ENCODE measurements around the gene MVK.
"Not testable (repeated sequence)": the region's sequence is repeated elsewhere in the genome, so short reads cannot be mapped to it uniquely, and the experiment has no call there.

MVK gene

DNA sequence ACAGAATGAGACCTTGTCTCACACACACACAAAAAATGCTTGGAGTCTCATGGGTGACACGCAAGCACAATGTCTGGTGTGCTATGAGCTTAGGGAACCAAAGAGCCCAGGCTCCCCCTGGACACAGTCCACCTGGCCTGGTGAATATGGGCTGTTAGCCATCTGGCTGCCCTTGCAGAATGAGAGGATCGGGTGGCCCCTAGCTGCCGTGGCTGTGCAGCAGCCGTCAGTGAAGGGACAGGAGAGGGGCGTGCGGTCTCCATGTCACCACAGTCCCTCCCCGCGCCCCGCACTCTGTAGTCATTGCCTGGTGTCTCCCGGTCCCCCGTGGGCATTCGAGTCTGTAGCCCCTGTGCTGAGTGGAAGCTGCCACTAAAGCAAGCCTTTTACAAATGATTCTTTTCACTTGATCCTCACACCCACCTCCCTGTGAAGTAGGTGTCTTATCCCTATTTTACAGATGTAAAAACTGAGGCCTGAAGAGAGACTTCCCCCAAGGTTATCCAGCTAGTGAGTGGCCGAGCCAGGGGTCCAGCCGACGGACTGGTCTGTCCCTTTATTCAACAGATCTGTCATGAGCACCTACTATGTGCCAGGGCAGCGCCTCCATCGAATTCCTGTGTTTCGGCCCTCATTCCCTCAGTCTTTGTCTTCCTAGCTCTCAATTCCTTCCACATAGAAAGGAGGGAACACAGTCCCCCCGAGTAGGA, 18.8 kb downstream of the MVK start:
- DNase-seq, result no peak

- DNase-seq, result no peak
These were observed 19.3 kb downstream of the MVK start for GRCh38 chr12:109592905-109593272.

- no peak for DNase-seq
These were observed 21.1 kb downstream of the MVK start for GRCh38 chr12:109594556-109595317.

DNA sequence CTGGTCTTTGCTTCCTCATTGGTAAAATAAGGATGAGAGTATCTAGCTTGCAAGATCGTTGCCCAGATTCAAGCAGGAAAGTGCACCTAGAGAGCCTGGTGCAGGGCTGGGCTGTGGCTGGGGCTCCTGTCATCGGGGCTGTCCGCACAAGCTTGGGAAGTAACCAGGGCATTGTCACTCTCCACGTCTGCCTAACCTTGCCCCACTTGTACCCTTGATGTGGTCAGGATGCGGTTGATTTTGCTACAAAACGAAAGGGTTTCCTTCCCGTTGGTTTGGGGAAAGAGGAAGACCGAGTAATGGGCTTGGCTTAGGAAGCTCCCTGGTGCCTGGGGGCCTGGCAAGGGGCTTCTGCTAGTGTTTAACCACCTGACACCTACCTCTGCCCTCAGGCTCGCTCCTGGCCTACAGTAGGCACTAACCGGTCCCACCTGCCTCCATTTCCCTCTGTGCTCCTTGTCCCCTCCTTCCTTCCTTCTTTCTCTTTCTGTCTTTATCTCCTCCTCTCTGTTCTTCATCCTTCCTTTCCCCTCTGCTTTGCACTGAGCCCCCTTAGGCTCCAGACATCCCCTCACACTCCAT, 21.8 kb downstream of the MVK start:
- DNase-seq, result no peak

DNA sequence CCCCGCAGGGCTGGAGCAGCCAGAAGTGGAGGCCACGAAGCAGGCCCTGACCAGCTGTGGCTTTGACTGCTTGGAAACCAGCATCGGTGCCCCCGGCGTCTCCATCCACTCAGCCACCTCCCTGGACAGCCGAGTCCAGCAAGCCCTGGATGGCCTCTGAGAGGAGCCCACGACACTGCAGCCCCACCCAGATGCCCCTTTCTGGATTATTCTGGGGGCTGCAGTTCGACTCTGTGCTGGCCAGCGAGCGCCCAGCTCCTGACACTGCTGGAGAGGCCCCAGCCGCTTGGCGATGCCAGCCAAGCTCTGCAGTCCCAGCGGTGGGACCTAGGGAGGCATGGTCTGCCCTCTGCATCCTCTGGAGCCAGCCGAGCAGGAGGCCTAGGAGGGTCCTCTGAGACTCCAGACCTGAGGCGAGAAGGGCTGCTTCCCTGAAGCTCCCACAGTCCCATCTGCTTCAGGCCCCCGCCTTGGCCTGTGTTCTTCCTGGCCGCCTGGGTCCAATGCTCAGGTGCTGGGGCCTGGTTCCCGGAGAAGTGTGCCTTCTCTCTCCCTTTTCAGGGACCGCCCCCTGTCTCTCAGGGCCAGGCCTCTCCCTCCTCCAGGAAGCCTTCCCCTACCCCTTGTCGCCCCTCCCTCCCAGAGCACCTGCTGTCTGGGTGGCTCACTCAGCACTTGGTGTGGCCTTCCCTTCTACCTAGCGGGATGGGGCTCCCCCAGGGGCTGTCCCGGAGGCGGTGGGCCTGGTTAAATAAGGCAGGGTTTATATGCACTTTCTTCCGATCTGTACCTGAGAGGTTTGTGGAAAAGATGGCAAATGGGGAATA, 23.0 kb downstream of the MVK start:
- no peak for DNase-seq

DNA sequence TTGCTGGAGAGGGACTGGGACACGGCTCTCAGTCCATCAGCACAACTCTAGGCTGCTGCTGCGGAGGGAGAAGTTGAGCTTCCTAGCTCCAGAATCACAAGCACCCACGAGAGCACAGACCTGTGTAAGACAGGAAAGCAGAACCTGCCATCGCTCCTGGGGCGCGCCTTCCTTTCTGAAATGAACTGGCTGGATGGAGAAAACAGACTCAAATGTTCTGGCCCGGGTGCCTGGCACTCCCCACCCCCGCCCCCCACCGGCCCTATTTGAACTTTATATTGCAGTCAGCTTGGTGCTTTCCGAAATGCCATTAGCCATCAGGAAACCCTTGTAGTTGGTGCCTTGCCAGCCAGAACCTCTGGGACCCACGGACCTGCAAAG, 23.8 kb downstream of the MVK start:
- DNase-seq, result no peak

GRCh38 chr12:109597795-109598427, 24.3 kb downstream of the MVK start:
- peak; percentile 35 for DNase-seq

GRCh38 chr12:109598428-109598854, 24.8 kb downstream of the MVK start:
- no peak for DNase-seq

GRCh38 chr12:109599087-109599486, 25.5 kb downstream of the MVK start:
- no peak for DNase-seq

DNA sequence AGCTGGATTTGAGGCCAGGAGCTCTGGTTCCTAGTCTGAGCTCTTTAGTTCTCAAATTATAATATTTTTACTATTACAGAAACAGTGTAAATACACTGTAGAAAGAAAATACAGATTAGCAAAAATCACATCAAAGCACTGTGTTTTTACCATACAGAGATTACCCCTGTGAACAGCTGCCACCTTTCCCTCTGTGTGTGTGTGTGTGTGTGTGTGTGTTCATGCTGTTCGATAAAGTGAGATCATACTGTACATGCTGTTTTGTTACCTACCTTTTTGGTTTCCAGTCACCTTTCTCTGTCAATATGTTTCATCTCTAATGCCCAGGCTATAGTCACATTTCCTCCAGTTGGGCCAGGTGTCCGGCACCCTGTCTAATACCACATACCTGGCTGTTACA, 26.9 kb downstream of the MVK start:
- DNase-seq, result no peak

DNA sequence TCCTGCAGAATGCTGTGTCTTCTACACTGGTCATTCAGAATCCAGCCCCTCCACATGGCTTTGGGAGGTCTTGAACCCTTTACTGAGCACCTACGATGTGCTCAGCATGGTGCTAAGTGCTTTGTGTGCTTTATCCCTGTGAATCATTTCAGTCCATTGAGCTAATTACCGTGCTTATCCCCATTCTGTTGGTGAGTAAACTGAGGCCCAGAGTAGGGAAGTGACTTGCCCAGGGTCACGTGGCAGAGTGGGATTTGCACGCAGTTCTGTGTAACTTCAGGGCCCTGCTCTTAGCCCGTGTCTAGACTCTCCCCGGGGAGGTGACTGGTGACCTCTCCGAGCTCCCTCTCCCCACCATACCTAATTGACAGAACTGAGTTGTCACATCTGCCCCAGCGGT, 27.4 kb downstream of the MVK start:
- DNase-seq, result no peak

DNA sequence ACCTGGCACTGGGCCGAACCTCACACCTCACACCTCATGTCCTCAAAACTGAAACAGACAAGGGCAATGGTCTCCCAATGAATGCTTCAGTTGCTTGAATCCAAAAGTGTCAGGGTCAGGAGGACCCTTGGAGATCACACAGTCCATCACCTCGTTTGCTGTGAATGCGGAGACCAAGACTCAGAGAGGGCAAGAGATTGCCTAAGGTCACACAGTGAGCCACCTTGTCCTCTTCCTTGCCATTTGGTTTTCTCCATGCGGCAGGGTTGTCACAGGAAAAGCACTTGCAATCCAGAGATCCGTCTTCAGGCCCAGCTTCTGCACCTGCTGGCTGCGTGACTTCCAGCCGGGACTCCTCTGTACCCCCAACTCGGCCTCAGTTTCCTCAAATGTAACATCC, 28.0 kb downstream of the MVK start:
- DNase-seq, result no peak

DNA sequence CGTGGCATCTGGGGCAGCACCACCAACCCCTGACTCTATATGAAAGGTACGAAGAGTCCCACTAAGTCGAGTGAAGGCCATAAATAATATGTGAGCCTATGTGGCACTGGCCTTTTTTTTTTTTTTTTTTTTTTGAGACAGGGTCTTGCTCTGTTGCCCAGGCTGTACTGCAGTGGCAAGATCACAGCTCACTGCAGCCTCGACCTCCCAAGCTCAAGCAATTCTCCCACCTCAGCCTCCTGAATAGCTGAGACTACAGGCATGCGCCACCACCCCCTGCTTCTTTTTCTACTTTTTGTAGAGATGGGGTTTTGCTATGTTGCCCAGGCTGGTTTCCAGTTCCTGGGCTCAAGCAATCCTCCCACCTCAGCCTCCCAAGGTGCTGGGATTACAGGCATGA, 28.5 kb downstream of the MVK start:
- DNase-seq, result not testable (repeated sequence)

DNA sequence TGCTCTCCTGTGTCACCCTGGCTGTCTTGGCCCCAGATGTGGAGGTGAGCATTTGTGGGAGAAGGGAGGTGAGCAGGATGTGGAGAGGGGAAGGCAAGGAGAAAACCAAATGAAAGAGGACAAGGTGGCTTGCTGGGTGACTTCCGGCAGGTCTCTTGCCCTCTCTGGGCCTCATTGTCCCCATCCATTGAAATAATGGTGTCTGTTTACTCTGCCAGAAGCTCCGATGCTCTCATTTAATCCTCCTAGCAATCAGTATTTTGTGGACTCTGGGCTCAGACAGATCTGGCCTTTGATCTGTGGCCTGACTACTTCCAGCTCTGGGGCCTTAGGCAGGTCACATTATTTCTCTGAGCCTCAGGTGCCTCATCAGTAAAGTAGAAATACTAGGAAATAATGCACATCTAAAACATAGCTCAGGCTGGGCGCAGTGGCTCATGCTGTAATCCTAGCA, 30.6 kb downstream of the MVK start:
- no peak for DNase-seq

DNA sequence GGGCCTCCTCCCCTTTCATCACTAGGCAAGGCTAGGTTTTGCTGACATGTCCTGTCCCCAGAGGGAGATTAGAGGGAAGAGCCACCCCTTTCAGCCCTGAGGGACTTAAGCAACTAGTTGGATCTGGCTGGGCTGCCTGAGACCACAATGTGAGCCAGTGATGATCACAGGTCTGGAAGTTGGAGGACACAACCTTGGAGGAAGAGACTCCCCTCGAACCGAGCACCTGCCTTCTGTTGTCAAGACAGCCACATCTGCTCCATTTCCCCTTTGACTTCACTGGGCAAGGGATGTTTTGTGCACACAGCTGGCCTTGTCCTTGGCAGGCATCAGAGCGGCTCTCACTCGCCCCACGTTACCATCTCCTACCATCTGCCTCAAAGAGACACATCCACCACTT, 31.4 kb downstream of the MVK start:
- DNase-seq, result no peak

DNA sequence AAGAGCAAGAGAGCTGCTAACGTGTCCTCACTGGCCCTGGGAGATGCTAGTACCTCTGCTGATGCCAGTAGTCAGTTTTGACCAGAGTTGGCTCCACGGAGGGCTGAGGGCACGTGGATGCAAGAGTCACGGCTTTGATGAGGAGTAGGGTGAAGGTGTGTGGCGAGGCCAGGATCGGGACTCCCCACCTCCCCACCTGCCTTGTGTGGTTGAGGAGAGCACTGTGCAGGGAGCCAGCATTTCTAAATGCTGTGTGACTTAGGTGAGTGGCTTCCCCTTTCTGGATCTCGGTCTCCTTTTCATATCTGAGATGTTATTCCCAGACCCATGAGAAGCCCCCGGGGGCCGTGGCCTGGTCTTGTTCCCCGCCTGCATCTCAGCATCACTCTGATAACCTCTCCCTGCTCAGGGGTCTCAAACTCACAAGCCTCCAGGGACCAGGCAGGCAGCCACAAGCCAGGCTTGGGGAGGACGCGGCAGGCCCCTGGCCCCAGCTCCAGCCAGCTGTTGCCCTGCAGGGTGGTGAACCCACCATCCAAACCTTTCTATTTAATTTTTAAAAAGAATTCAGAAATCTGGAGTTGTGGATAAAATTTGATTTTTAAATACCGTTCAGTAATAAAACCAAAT, 32.1 kb downstream of the MVK start:
- no peak for DNase-seq

- no peak for DNase-seq
These were observed 32.9 kb downstream of the MVK start for GRCh38 chr12:109606320-109607028.

DNA sequence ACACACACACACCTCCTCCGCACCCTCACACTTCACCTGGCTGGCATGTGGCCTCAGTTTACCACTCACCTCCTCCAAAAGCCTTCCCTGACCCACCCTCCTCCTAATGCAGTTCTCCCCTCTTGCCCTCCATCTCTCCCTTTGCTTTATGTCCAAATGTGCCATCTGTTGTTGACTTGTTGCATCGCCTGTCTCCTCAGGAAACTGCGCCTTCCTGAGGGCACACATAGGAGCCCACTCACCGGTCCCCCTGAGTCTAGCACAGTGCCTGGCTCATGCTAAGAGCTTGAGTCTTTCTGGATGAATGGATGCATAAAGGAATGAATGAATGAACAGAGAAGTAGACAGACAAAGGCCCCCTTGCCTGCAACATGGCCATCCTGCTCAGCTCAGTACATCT, 34.0 kb downstream of the MVK start:
- no peak for DNase-seq

- DNase-seq, result no peak
These were observed 34.7 kb downstream of the MVK start for GRCh38 chr12:109608270-109608669.

DNA sequence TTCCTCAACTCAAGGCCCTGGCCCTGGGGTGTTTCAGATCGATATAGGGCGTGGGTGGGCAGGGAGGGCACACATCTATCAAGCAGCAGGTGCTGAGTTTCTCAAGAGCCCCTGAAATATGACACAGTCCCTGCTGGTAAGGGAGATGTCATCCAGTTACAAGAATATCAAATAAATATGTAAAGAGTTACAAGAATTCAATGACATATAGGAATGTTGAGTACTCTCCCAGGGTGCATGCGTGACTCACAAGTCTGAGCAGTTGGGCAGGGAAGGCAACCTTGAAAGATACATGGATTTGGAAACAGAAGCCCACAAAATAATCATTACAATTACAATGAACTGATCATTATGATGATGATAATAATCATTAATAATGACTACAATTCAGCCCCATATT, 35.2 kb downstream of the MVK start:
- no peak for DNase-seq

- DNase-seq, result no peak
These were observed 35.7 kb downstream of the MVK start for GRCh38 chr12:109609342-109609741.

DNA sequence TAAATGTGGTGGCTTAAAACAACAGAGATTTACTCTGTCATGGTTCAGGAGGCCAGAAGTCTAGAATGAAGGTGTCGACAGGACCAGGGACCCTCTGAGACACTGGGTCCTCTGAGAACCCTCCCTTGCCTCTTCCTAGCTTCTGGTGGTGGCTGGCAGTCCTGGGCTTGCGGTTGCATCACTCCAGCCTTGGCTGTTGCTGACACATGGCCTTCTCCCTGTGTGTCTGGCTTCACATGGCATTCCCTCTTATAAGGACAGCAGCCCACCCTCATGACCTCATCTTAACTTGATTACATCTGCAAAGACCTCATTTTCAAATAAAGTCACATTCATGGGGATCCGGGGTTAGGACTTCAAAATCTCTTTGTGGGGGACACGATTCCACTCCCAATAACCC, 36.9 kb downstream of the MVK start:
- no peak for DNase-seq
